Chondrocyte (in vitro differentiated cells): ENCODE results near the gene ADAMTS7. TPM values are rescaled to one million over a fixed set of nuclear protein-coding genes. Genes with fewer than 3 reads are reported as not detected.

Source experiments
- DNase-seq: peaks from one replicate; pipeline ENCODE4 v3.0.0; 2021; ENCODE audit warnings: mixed read lengths, low spot score
- H3K27ac Mint-ChIP-seq: one replicate; pipeline ENCODE4 v1.8.0; 2021; ENCODE audit warnings: mild to moderate bottlenecking, moderate library complexity, mixed read lengths; ENCODE audit not compliant: unreplicated experiment
- H3K27me3 Mint-ChIP-seq: 2 replicates; pipeline ENCODE4 v1.8.0; 2021; ENCODE audit warnings: low read depth, mixed read lengths
- H3K36me3 Mint-ChIP-seq: 2 replicates; pipeline ENCODE4 v1.8.0; 2021; ENCODE audit warnings: low read depth, mixed read lengths
- H3K4me1 Mint-ChIP-seq: 2 replicates; pipeline ENCODE4 v1.8.0; 2021; ENCODE audit warnings: low read depth, mild to moderate bottlenecking, mixed read lengths
- H3K4me3 Mint-ChIP-seq: one replicate; pipeline ENCODE4 v1.8.0; 2021; ENCODE audit warnings: mild to moderate bottlenecking, moderate library complexity, mixed read lengths; ENCODE audit not compliant: unreplicated experiment
- H3K9me3 Mint-ChIP-seq: 2 replicates; pipeline ENCODE4 v1.8.0; 2021; ENCODE audit warnings: low read depth, mixed read lengths
- CTCF ChIP-seq: fragments of 200-600 bp; sonication (generic); IDR thresholded peaks from 2 replicates; pipeline ENCODE4 v1.5.0; 2021; ENCODE audit warnings: antibody characterized with exemption, mild to moderate bottlenecking, moderate library complexity
- total RNA-seq: library from RNA; stranded (reverse); gene quantifications from 3 replicates; pipeline ENCODE4 v1.2.1, GENCODE V29; 2021

ADAMTS7 gene
- total RNA-seq, 1 donor from 2014 or later: 111 TPM

GRCh38 chr15:78718837-78719236, 92.4 kb downstream of the ADAMTS7 start:
- no peak for TF ChIP-seq CTCF
- Mint-ChIP-seq H3K36me3 (no peaks in the 10 kb centered on the region), H3K4me1 (peaks cover 17% of the 10 kb centered on the region), H3K27ac (no peak overlapping the region), H3K4me3 (no peak overlapping the region), H3K27me3 (peaks cover 4% of the 10 kb centered on the region), H3K9me3 (peaks cover 4% of the 10 kb centered on the region)
- DNase-seq: no peak

GRCh38 chr15:78717956-78718656, 93.2 kb downstream of the ADAMTS7 start:
- Mint-ChIP-seq H3K27me3 (peaks cover 4% of the 10 kb centered on the region), H3K4me1 (peaks cover 17% of the 10 kb centered on the region), H3K9me3 (peaks cover 11% of the 10 kb centered on the region), H3K36me3 (no peaks in the 10 kb centered on the region), H3K27ac (no peak overlapping the region), H3K4me3 (no peak overlapping the region)
- TF ChIP-seq CTCF: no peak
- DNase-seq: no peak

- Mint-ChIP-seq H3K27me3 (peaks cover 2% of the 10 kb centered on the region), H3K4me1 (peaks cover 17% of the 10 kb centered on the region), H3K27ac (no peak overlapping the region), H3K4me3 (no peak overlapping the region), H3K36me3 (no peaks in the 10 kb centered on the region), H3K9me3 (peaks cover 14% of the 10 kb centered on the region)
- no peak for DNase-seq
- TF ChIP-seq CTCF: no peak
These were observed 94.6 kb downstream of the ADAMTS7 start for GRCh38 chr15:78716651-78717050.

- peak overlapping the region; percentile 12 for H3K27ac Mint-ChIP-seq
These were observed 95.3 kb downstream of the ADAMTS7 start for GRCh38 chr15:78715930-78716329.

GRCh38 chr15:78715434-78715833, 95.8 kb downstream of the ADAMTS7 start:
- no peak overlapping the region for H3K4me3 Mint-ChIP-seq
- no peaks in the 10 kb centered on the region for H3K36me3 Mint-ChIP-seq
- H3K27me3 Mint-ChIP-seq: peaks cover 2% of the 10 kb centered on the region
- no peak for TF ChIP-seq CTCF
- DNase-seq: no peak
- peaks cover 14% of the 10 kb centered on the region for H3K9me3 Mint-ChIP-seq
- peak overlapping the region; percentile 12 for H3K27ac Mint-ChIP-seq
- peaks cover 17% of the 10 kb centered on the region for H3K4me1 Mint-ChIP-seq

More at GRCh38 chr15:78715930-78716329, 95.3 kb downstream of the ADAMTS7 start:
- Mint-ChIP-seq H3K4me1 (peaks cover 17% of the 10 kb centered on the region), H3K27me3 (peaks cover 2% of the 10 kb centered on the region), H3K9me3 (peaks cover 14% of the 10 kb centered on the region), H3K4me3 (no peak overlapping the region), H3K36me3 (no peaks in the 10 kb centered on the region)
- TF ChIP-seq CTCF: no peak
- no peak for DNase-seq
